Measurements from ENCODE around the gene FHOD1. TPM values are rescaled to one million over a fixed set of nuclear protein-coding genes. Genes with fewer than 3 reads are reported as not detected.

Gene FHOD1
- total RNA-seq, 2 donors from 2014 or later: 104 to 145 TPM

GRCh38 chr16:67280090-67281015 lies 33.1 kb upstream of the FHOD1 start:
- Mint-ChIP-seq H3K36me3 (ENCODE audit: low read depth) (peaks cover 24% of the 10 kb centered on the region), H3K9me3 (no peaks in the 10 kb centered on the region), H3K27me3 (no peaks in the 10 kb centered on the region), H3K4me3 (peak overlapping the region; percentile 39), H3K27ac (peak overlapping the region; percentile 75), H3K4me1 (peaks cover 11% of the 10 kb centered on the region)
- ATAC-seq (replicated peaks): no peak

- Mint-ChIP-seq H3K27me3 (no peaks in the 10 kb centered on the region), H3K36me3 (ENCODE audit: low read depth) (peaks cover 28% of the 10 kb centered on the region), H3K4me3 (peak within 1 kb of the TSS; percentile 89), H3K4me1 (peaks cover 11% of the 10 kb centered on the region), H3K9me3 (no peaks in the 10 kb centered on the region), H3K27ac (peak within 1 kb of the TSS; percentile 94)
- peak; percentile 90 for ATAC-seq (replicated peaks)
Observed at GRCh38 chr16:67279296-67280089, 32.2 kb upstream of the FHOD1 start, which contains the start of gene PLEKHG4. PLEKHG4 (plus strand) TSS chr16:67279532; CDS start chr16:67280045, 513 bp downstream.

- Mint-ChIP-seq H3K4me1 (peaks cover 11% of the 10 kb centered on the region), H3K27ac (peak overlapping the region; percentile 94), H3K4me3 (peak overlapping the region; percentile 89), H3K9me3 (no peaks in the 10 kb centered on the region), H3K36me3 (ENCODE audit: low read depth) (peaks cover 28% of the 10 kb centered on the region), H3K27me3 (no peaks in the 10 kb centered on the region)
- peak; percentile 70 for ATAC-seq (replicated peaks)
Observed at GRCh38 chr16:67278773-67279295, 31.6 kb upstream of the FHOD1 start.

- Mint-ChIP-seq H3K9me3 (no peaks in the 10 kb centered on the region), H3K4me3 (peak overlapping the region; percentile 89), H3K36me3 (ENCODE audit: low read depth) (peaks cover 28% of the 10 kb centered on the region), H3K27ac (peak overlapping the region; percentile 94), H3K4me1 (peaks cover 11% of the 10 kb centered on the region), H3K27me3 (no peaks in the 10 kb centered on the region)
- no peak for ATAC-seq (replicated peaks)
Observed at GRCh38 chr16:67277999-67278772, 30.9 kb upstream of the FHOD1 start.

- H3K4me1 Mint-ChIP-seq: peaks cover 11% of the 10 kb centered on the region
- H3K9me3 Mint-ChIP-seq: no peaks in the 10 kb centered on the region
- peaks cover 28% of the 10 kb centered on the region for H3K36me3 Mint-ChIP-seq (ENCODE audit: low read depth)
- H3K4me3 Mint-ChIP-seq: peak overlapping the region; percentile 89
- H3K27me3 Mint-ChIP-seq: no peaks in the 10 kb centered on the region
- ATAC-seq (replicated peaks): peak; percentile 60
- peak overlapping the region; percentile 94 for H3K27ac Mint-ChIP-seq
Observed at GRCh38 chr16:67277294-67277998, 30.2 kb upstream of the FHOD1 start.

GRCh38 chr16:67275321-67275720 lies 28.0 kb upstream of the FHOD1 start:
- Mint-ChIP-seq H3K4me1 (peaks cover 11% of the 10 kb centered on the region), H3K9me3 (no peaks in the 10 kb centered on the region), H3K36me3 (ENCODE audit: low read depth) (peaks cover 28% of the 10 kb centered on the region), H3K27ac (no peak overlapping the region), H3K4me3 (no peak overlapping the region), H3K27me3 (no peaks in the 10 kb centered on the region)
- no peak for ATAC-seq (replicated peaks)

- Mint-ChIP-seq H3K4me1 (peaks cover 2% of the 10 kb centered on the region), H3K27ac (no peak overlapping the region)
- ATAC-seq (replicated peaks): no peak
Observed at GRCh38 chr16:67271446-67271845, 24.2 kb upstream of the FHOD1 start.

GRCh38 chr16:67270931-67271338 lies 23.7 kb upstream of the FHOD1 start:
- Mint-ChIP-seq H3K4me3 (no peak overlapping the region), H3K4me1 (no peaks in the 10 kb centered on the region), H3K9me3 (no peaks in the 10 kb centered on the region), H3K27me3 (no peaks in the 10 kb centered on the region), H3K27ac (no peak overlapping the region), H3K36me3 (ENCODE audit: low read depth) (peaks cover 10% of the 10 kb centered on the region)
- no peak for ATAC-seq (replicated peaks)

More at GRCh38 chr16:67271446-67271845, 24.2 kb upstream of the FHOD1 start:
- Mint-ChIP-seq H3K9me3 (no peaks in the 10 kb centered on the region), H3K27me3 (no peaks in the 10 kb centered on the region), H3K36me3 (ENCODE audit: low read depth) (peaks cover 15% of the 10 kb centered on the region), H3K4me3 (no peak overlapping the region)

GRCh38 chr16:67269766-67270165 lies 22.5 kb upstream of the FHOD1 start:
- no peak overlapping the region for H3K27ac Mint-ChIP-seq
- H3K9me3 Mint-ChIP-seq: no peaks in the 10 kb centered on the region
- no peaks in the 10 kb centered on the region for H3K4me1 Mint-ChIP-seq
- no peak for ATAC-seq (replicated peaks)
- H3K36me3 Mint-ChIP-seq (ENCODE audit: low read depth): no peaks in the 10 kb centered on the region
- no peak overlapping the region for H3K4me3 Mint-ChIP-seq
- H3K27me3 Mint-ChIP-seq: no peaks in the 10 kb centered on the region

- peaks cover 7% of the 10 kb centered on the region for H3K27me3 Mint-ChIP-seq
- no peaks in the 10 kb centered on the region for H3K9me3 Mint-ChIP-seq
- H3K27ac Mint-ChIP-seq: no peak overlapping the region
- H3K36me3 Mint-ChIP-seq (ENCODE audit: low read depth): no peaks in the 10 kb centered on the region
- no peak overlapping the region for H3K4me3 Mint-ChIP-seq
- ATAC-seq (replicated peaks): no peak
- no peaks in the 10 kb centered on the region for H3K4me1 Mint-ChIP-seq
Observed at GRCh38 chr16:67268136-67268579, 20.9 kb upstream of the FHOD1 start.

- Mint-ChIP-seq H3K27ac (no peak overlapping the region), H3K9me3 (no peaks in the 10 kb centered on the region), H3K4me1 (no peaks in the 10 kb centered on the region), H3K4me3 (no peak overlapping the region), H3K27me3 (peaks cover 13% of the 10 kb centered on the region), H3K36me3 (ENCODE audit: low read depth) (no peaks in the 10 kb centered on the region)
- no peak for ATAC-seq (replicated peaks)
Observed at GRCh38 chr16:67265834-67266233, 18.6 kb upstream of the FHOD1 start.

- ATAC-seq (replicated peaks): no peak
- no peak overlapping the region for H3K4me3 Mint-ChIP-seq
- no peaks in the 10 kb centered on the region for H3K9me3 Mint-ChIP-seq
- H3K4me1 Mint-ChIP-seq: no peaks in the 10 kb centered on the region
- no peak overlapping the region for H3K27ac Mint-ChIP-seq
- no peaks in the 10 kb centered on the region for H3K36me3 Mint-ChIP-seq (ENCODE audit: low read depth)
- peaks cover 13% of the 10 kb centered on the region for H3K27me3 Mint-ChIP-seq
Observed at GRCh38 chr16:67264866-67265265, 17.6 kb upstream of the FHOD1 start.

GRCh38 chr16:67264277-67264676 lies 17.0 kb upstream of the FHOD1 start:
- Mint-ChIP-seq H3K27me3 (peaks cover 13% of the 10 kb centered on the region), H3K9me3 (no peaks in the 10 kb centered on the region), H3K4me1 (no peaks in the 10 kb centered on the region), H3K36me3 (ENCODE audit: low read depth) (no peaks in the 10 kb centered on the region), H3K27ac (no peak overlapping the region), H3K4me3 (no peak overlapping the region)
- no peak for ATAC-seq (replicated peaks)
